T-helper 9 cell (primary cell): ENCODE data around the gene ANKRD23.
A peak's percentile ranks its signal among the peaks of the same experiment; 100 is the strongest.

Experiments used
- DNase-seq: peaks from one replicate; pipeline ENCODE4 v3.0.0-alpha.2; 2020

The ANKRD23 gene

GRCh38 chr2:96877042-96877451, 33.2 kb upstream of the ANKRD23 start:
- DNase-seq, result no peak

DNA sequence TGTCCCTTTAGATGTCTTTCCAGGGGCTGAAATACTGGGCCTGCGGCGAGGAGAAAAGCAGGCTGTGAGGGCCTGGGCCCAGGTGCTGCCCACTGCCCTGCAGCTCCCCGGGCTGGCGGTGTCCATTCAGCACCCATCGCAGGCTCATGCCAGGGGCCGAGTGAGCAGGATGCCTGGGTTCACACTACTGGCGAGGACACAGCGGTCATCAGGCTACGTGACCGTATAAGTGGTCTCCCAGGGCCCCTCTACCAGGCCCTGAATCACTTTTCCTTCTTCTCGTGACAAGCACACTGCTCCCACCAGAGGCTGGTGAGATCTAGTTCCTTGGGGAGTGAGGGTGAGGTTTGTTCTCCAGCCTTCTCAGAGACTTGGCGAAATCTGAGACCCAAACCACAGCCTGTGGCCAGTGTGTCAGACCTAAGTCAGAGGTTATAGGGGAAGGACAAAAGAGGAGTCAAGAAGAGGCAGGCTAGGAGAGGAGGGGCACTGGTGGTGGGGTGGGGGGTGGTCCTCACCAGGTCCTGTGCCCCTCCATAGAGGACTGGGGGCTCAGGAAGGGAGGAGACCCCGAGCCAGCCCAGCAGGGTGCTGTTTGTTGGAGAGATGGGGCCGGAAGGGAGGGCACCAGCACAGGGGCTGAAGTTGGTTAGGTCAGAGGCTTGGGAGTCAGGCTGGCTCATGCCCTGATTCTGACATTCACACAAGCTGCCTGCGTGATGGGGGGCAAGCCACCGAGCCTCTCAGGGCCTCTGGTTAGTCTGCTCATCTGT, 32.6 kb upstream of the ANKRD23 start:
- DNase-seq, result no peak

DNA sequence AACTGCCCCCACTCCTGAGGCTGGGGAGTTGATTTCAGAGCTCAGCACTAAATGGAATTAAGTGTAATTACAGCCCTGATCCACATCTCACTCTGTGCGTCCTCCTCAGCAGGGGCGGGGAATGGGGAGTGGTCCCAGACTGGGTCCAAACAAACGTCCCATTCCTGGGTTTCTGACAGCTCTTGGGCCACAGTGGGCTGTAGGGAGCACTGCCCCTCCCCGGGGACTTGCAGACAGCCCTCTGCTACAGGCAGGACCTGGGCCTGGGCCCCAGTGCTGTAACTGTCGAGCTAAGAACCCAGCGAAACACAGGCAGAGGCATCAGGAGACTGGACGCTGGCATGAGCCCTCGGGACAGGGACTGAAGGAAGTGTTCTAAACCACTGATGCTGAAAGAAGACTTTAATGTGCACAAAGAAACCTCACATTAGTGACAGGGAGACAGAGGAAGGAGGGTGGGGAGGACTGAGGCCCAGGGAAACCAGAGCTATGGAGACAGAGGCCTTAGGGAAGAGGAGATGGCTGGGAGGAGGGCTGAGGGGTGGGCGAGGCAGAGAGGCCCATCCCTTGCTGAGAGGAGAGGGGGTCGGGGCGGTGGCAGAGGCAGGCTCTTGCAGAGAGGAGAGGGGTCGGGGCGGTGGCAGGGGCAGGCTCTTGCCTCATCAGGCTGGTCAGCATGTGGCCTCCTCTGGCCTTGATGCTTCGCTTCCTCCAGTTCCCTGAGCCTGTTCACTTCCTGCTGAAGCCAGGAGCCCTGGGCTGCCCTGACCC, 31.9 kb upstream of the ANKRD23 start:
- no peak for DNase-seq

- DNase-seq, result no peak
Observed at GRCh38 chr2:96874198-96874831, 30.5 kb upstream of the ANKRD23 start.

- DNase-seq, result no peak
Observed at GRCh38 chr2:96873651-96874096, 29.9 kb upstream of the ANKRD23 start.

- DNase-seq, result no peak
Observed at GRCh38 chr2:96872591-96873349, 28.9 kb upstream of the ANKRD23 start.

DNA sequence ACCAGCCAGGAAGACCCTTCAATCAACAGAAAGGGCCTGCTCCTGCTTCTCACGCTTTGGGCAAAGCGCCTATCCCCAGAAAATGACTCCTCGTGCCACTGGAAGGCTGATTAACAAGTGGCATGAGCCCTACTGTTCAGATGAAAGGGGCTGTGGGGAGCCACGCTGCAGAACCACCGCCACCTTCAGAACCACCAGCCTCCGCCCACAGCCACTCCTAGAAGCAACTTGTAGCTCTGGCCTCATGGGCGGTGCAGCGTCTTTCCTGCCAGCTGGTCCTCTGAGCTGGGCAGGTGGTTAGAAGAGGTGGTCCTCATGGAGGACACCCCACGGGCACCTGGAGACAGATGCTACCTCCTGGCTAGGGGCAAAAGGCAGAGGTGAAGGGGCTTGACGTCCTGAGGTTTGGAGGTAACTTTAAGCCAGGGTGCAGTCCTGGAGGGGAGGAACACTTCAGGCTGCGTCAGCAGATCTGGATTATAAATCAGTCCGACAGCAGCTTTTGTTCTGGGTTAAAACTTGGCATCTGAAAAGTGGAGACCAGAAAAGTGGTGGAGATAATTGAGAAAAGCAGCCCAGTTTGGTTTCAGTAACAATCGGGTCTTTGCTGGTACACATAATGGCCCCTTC, 26.9 kb upstream of the ANKRD23 start:
- peak; percentile 58 for DNase-seq

- DNase-seq, result peak; percentile 64
Observed at GRCh38 chr2:96869822-96870625, 26.2 kb upstream of the ANKRD23 start, which contains the start of gene SEMA4C. TSS of gene SEMA4C (minus strand) at chr2:96870080. CDS start at chr2:96867886, 2,194 bp downstream.

- DNase-seq, result no peak
Observed at GRCh38 chr2:96869281-96869821, 25.5 kb upstream of the ANKRD23 start.

- DNase-seq, result peak; percentile 48
Observed at GRCh38 chr2:96868555-96869280, 24.9 kb upstream of the ANKRD23 start.

- peak; percentile 28 for DNase-seq
Observed at GRCh38 chr2:96867756-96868554, 24.1 kb upstream of the ANKRD23 start.

GRCh38 chr2:96866986-96867755, 23.4 kb upstream of the ANKRD23 start:
- no peak for DNase-seq

- no peak for DNase-seq
Observed at GRCh38 chr2:96866586-96866985, 22.8 kb upstream of the ANKRD23 start.

DNA sequence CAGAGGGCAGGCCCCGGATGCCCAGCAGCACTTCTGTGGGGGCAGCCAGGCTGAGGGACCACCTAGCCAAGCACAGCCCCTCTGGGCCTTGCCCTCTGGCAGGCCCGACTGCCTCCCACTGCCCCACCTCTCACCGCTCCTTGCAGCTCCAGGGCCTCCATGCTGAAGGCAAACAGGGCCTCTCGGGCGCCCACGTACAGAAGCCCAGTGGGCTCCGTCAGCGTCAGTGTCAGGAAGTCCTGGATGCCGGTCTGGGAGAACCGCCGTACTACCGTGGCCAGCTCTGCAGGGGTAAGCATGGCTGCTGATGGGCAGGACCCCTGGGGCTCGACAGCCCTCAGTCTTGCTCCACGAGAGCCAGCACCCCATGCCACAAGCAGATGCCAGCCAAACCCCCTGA, 22.3 kb upstream of the ANKRD23 start:
- DNase-seq, result no peak

GRCh38 chr2:96865654-96866053, 21.8 kb upstream of the ANKRD23 start:
- DNase-seq, result no peak

- no peak for DNase-seq
Observed at GRCh38 chr2:96864343-96865091, 20.7 kb upstream of the ANKRD23 start.

DNA sequence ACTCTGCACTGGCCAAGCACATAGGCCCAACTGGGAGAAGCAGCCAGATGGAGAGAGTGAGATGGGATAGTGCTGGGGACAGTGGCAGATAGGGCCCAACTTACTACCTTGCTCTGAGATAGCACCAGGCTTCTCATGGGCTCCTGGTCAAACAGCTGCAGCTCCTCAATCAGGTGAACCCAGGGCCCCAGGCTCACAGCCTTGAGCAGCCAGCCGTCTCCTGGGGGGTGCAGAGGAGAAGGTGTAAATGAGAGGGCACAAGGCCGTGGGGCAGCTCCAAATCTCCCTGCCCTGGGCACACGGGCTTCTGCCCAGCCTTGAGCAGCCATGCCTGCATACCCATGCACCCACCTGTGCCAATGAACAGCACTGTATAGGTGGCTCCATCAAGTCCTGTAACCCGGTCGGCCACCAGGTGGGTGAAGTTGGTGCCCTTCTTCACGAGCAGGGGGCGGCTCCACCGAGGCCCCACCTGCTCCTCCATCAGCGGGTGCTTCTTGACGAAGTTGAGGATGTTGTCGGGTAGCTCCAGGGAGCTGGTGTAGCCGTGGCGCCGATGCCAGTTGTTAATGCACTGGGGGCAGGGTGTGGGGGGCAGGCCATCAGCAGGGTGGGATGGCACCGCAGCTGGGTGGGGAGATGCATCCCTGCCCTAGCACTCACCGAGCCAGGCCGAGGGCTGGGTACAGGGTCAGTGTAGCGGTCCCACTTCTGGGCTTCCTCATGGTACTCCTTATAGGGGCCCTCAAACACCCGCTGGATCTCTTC, 19.9 kb upstream of the ANKRD23 start:
- no peak for DNase-seq
